Fibroblast of mammary gland (primary cell): ENCODE data around the gene HAUS3.
"Not testable (repeated sequence)": the region's sequence is repeated elsewhere in the genome, so short reads cannot be mapped to it uniquely, and the experiment has no call there.

ENCODE experiments used
- DNase-seq: peaks from one replicate; pipeline ENCODE4 v3.0.0-alpha.2; 2010; ENCODE audit warnings: low read depth
- H3K4me3 ChIP-seq: 2 replicates; pipeline ENCODE4 v1.5.1; 2011; ENCODE audit warnings: low read depth, mild to moderate bottlenecking, low read length, moderate library complexity; ENCODE audit not compliant: control insufficient read depth
- TF ChIP-seq, protein P1 (sequence below): conservative IDR thresholded peaks from 2 replicates; pipeline ENCODE4 v1.5.1; 2011; ENCODE audit warnings: low read depth, low read length, inconsistent platforms; ENCODE audit not compliant: control insufficient read depth, insufficient read depth

Gene HAUS3

GRCh38 chr4:2283199-2283711 is 41.3 kb upstream of the HAUS3 start:
- DNase-seq = no peak
- TF ChIP-seq, protein P1, sequence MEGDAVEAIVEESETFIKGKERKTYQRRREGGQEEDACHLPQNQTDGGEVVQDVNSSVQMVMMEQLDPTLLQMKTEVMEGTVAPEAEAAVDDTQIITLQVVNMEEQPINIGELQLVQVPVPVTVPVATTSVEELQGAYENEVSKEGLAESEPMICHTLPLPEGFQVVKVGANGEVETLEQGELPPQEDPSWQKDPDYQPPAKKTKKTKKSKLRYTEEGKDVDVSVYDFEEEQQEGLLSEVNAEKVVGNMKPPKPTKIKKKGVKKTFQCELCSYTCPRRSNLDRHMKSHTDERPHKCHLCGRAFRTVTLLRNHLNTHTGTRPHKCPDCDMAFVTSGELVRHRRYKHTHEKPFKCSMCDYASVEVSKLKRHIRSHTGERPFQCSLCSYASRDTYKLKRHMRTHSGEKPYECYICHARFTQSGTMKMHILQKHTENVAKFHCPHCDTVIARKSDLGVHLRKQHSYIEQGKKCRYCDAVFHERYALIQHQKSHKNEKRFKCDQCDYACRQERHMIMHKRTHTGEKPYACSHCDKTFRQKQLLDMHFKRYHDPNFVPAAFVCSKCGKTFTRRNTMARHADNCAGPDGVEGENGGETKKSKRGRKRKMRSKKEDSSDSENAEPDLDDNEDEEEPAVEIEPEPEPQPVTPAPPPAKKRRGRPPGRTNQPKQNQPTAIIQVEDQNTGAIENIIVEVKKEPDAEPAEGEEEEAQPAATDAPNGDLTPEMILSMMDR = no peak
- H3K4me3 ChIP-seq = no peak overlapping the region

DNA sequence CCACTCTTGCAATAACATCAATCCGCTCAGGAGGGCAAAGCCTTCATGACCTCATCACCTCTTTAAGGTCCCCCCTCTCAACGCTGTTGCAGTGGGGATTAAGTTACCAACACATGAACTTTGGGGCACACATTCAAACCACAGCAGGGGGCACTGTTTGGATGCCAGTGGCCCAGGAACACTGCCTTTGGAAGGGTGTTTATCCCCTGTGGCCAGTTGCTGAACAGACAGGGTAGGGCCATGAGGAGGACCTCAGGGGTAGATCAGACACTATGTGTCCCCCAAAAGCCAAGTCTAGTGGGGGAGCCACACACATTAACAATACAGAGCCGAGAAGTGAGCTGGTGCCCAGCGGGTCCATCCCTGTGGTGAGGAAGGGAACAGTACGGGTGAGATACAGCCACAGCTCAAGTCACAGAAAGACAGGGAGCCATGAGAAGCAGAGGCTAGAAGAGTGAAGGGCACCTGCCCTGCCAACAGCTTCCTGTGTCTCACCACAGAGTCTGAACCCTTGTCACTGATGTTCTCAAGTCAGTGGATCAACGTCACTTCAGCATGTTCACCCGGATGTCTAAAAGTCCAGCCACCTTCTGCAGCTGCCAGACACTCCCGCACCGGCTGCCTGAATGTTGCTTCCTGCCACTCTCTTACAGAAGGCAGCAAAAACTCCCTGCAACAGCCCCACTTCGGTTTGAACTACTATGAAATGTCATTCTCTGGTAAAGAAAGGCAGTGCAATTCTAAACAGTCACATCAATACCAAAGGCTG is 39.8 kb upstream of the HAUS3 start:
- DNase-seq = no peak
- TF ChIP-seq, protein P1 = peak; percentile 25
- H3K4me3 ChIP-seq = no peak overlapping the region

DNA sequence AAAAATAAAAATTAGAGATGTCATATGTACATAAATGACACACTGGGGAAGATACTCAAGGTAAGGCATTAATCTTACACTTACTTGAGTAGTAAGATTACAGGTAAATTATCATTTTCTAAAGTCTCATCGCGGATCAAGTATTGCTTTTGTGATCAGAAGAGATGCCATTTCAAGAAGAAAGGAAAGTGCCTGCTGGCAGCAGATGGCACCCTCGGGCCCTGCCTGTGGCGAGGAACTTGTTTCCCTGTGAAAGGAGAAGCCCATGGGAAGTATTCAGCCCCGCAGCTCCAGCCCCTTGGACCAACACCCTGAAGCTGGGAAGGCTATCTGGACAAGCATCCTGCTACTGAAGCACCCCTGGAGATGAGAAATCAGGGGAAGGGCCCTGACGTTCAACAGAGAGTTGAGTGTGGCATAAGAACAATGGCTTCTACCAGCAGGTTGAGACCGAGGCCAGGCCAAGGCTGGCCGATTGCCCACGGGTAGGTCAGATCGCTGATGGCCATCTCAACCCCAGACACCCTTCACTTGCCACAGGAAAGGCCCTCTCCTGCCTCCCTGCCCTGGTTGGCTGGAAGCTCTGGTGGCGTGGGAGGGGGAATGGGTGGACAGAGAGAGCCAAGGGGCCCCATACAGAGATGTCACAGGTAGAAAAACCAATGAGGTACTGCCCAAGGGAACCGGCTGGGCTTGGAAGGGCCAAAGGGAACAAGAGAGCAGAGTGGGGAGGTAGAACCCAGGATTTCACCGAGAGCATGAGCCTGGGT is 38.8 kb upstream of the HAUS3 start:
- no peak overlapping the region for H3K4me3 ChIP-seq
- no peak for DNase-seq
- TF ChIP-seq, protein P1 = peak; percentile 5

DNA sequence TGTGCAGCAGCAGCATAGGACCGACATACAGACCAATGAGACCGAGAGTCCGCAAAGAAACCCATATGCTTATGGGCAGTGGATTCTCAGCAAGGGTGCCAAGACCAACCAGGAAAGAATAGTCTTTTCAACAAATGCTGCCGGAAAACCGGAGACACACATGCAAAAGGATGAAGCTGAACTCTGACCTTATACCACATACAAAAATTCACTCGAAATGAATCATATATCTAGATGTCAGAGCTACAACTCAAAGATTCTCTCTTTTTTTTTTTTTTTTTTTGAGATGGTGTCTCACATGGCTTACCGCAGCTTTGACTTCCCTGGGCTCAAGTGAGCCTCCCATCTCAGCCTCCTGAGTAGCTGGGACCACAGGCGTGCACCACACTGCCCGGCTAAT is 36.0 kb upstream of the HAUS3 start:
- TF ChIP-seq, protein P1 = no peak
- no peak for DNase-seq
- no peak overlapping the region for H3K4me3 ChIP-seq

DNA sequence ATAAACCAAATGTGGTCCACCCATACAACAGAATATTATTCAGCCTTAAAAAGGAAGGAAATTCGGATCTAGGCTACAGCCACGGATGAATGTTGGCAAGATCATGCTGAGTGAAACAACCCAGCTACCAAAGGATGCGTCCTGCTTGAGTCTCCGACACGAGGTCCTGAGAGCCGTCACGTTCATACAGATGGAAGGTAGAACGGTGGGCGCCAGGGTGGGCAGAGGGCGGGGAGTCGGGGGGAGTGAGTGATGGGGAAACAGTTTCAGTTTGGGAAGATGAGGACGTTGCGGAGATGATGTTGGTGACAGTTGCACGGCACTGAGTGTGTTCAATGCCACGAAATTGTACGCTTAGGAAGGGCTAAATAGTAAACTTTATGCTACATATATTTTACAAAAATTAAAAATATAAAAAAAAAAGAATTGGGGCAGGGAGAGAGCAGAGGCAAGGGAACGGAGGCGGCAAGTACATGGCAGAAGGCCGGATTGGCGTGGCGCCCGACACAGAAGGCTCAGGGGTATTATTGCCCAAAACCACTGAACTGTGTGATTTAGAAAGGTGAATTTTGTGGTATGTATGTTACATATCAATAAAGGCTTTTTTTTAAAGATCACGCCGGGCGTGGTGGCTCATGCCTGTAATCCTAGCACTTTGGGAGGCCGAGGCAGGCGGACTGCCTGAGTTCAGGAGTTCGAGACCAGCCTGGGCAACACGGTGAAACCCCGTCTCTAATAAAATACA is 34.8 kb upstream of the HAUS3 start:
- no peak for DNase-seq
- TF ChIP-seq, protein P1 = no peak
- H3K4me3 ChIP-seq = no peak overlapping the region

DNA sequence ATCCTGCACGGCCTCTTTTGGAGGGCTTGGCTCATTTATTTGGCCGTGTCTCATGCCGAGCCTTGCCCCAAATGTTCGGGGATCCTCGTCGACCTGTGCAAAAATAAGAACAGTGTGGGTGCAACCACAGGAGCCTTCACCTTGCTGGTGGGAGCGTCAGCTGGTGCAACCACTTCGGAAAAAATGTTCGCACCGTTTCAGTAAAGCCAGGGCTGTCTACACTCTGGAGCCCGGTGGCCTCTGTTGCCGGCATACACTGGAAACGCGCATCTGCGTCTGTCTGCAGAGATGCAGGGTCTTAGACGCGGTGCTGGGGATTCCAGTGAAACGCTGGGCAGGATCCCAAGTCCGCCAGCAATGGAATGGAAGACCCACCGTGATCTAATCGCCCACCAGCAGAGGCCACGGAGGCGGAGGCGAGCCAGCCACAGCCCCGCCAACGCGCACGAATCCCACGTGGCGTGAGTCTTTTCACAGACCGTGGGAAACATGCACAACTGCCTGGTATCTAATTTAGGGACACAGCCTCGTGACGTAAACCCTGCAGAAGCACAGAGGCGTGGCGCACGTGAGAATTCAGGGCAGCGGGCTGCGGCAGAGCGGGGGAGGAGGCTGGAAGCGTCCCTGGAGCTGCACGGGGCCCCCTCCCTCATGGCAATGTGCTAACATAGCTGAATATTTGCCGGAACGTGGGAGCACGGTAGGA is 33.8 kb upstream of the HAUS3 start:
- TF ChIP-seq, protein P1 = no peak
- H3K4me3 ChIP-seq = no peak overlapping the region
- DNase-seq = no peak

DNA sequence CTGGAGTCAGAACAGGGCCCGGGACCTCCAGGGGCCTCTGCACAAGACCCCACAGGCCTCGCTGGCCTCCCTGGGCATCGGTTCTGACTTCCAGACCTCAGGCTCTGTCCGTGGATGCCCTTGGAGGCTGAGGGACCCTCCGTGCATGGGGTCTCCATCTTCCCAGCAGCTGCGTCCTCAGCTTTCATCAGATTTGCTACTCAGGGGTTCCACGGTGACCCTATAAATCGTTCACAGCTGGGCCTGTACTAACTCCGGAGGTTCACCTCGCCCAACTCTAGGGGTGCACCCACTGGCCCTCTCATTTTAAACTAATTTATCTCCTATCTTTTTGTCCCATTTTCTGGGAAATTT is 33.1 kb upstream of the HAUS3 start:
- not testable (repeated sequence) for H3K4me3 ChIP-seq, DNase-seq
